ENCODE measurements around the gene CALCOCO1.

DNA sequence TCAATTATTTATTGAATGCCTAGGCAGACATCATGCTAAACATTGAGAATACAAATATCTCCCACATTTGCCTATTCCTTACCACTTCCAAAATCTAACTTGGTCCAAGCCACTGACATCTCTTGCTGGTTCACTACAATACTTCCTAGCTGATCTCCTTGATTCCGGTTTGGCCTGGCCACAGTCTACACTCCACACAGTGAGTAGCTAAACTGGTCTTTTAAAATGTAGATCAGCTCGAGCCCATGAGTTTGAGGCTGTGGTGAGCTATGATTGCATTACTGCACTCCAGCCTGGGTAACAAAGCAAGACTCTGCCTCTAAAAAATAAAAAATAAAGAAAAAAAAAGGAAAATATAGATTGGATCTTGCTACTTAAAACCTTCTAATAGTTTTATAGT lies 43.8 kb downstream of the CALCOCO1 start:
- no peak for TF ChIP-seq EZH2 (IDR thresholded peaks at IDR 0.05; ENCODE audit: insufficient read depth, poor library complexity, severe bottlenecking)
- TF ChIP-seq EZH2phosphoT487 (IDR thresholded peaks at IDR 0.05; ENCODE audit: insufficient read depth, low read depth), result no peak
